Measurements from ENCODE around the gene USP5. TPM values are rescaled to one million over a fixed set of nuclear protein-coding genes. Genes with fewer than 3 reads are reported as not detected.

Gene USP5
- polyA plus RNA-seq (ENCODE audit: insufficient read length in 12 of 12): 10 to 100 TPM in 11 of 12 donors, not detected in 1; 46.8 to 77.4 (median 59.6) TPM
- long read RNA-seq, donor 1, partial matches to known transcripts: 0 of 2 reads
- long read RNA-seq, donor 1, other reads (novel, unspliced or antisense): 0 of 2 reads
- long read RNA-seq, donor 2, partial matches to known transcripts: 16 of 18 reads
- long read RNA-seq, donor 2, other reads (novel, unspliced or antisense): 0 of 18 reads
- long read RNA-seq, donor 3, partial matches to known transcripts: 0 of 1 reads
- long read RNA-seq, donor 3, other reads (novel, unspliced or antisense): 0 of 1 reads
- long read RNA-seq, donor 4, partial matches to known transcripts: 11 of 12 reads
- long read RNA-seq, donor 4, other reads (novel, unspliced or antisense): 0 of 12 reads
- long read RNA-seq, donor 5: 0 reads
- long read RNA-seq, donor 6, partial matches to known transcripts: 0 of 3 reads
- long read RNA-seq, donor 6, other reads (novel, unspliced or antisense): 0 of 3 reads
- long read RNA-seq, donor 7, partial matches to known transcripts: 6 of 7 reads
- long read RNA-seq, donor 7, other reads (novel, unspliced or antisense): 0 of 7 reads
- long read RNA-seq, donor 8, partial matches to known transcripts: 18 of 23 reads
- long read RNA-seq, donor 8, other reads (novel, unspliced or antisense): 0 of 23 reads
- long read RNA-seq, donor 9, partial matches to known transcripts: 8 of 12 reads
- long read RNA-seq, donor 9, other reads (novel, unspliced or antisense): 0 of 12 reads
- long read RNA-seq, donor 10, partial matches to known transcripts: 8 of 14 reads
- long read RNA-seq, donor 10, other reads (novel, unspliced or antisense): 0 of 14 reads
- long read RNA-seq, donor 11, partial matches to known transcripts: 20 of 23 reads
- long read RNA-seq, donor 11, other reads (novel, unspliced or antisense): 0 of 23 reads

- DNase-seq: peak; percentile 99
Observed at GRCh38 chr12:6851921-6852650, at the start of gene USP5. TSS of gene USP5 (plus strand) at chr12:6852150. CDS start at chr12:6852180, 30 bp downstream.

GRCh38 chr12:6807170-6807569, 44.8 kb upstream of the USP5 start:
- DNase-seq: no peak

- DNase-seq: no peak
Observed at GRCh38 chr12:6809056-6809455, 42.9 kb upstream of the USP5 start.

- DNase-seq: no peak
Observed at GRCh38 chr12:6810758-6811157, 41.2 kb upstream of the USP5 start.

- no peak for DNase-seq
Observed at GRCh38 chr12:6813363-6813762, 38.6 kb upstream of the USP5 start.

GRCh38 chr12:6816598-6816997, 35.4 kb upstream of the USP5 start:
- DNase-seq: no peak

GRCh38 chr12:6817098-6817497, 34.9 kb upstream of the USP5 start:
- DNase-seq: no peak

GRCh38 chr12:6817662-6818157, 34.2 kb upstream of the USP5 start:
- no peak for DNase-seq

- no peak for DNase-seq
Observed at GRCh38 chr12:6818222-6818621, 33.7 kb upstream of the USP5 start.

- no peak for DNase-seq
Observed at GRCh38 chr12:6818645-6819044, 33.3 kb upstream of the USP5 start.

GRCh38 chr12:6819106-6820030, 32.6 kb upstream of the USP5 start:
- no peak for DNase-seq

- DNase-seq: no peak
Observed at GRCh38 chr12:6820166-6820565, 31.8 kb upstream of the USP5 start.

- DNase-seq: peak; percentile 80
Observed at GRCh38 chr12:6821591-6822425, 30.1 kb upstream of the USP5 start, which contains the start of gene GPR162. TSS of gene GPR162 (plus strand) at chr12:6821821. CDS start at chr12:6823899, 2,078 bp downstream.

GRCh38 chr12:6822426-6823135, 29.4 kb upstream of the USP5 start:
- DNase-seq: no peak

GRCh38 chr12:6823182-6824084, 28.5 kb upstream of the USP5 start:
- no peak for DNase-seq

- no peak for DNase-seq
Observed at GRCh38 chr12:6824085-6824775, 27.7 kb upstream of the USP5 start.

- DNase-seq: no peak
Observed at GRCh38 chr12:6824901-6825381, 27.0 kb upstream of the USP5 start.
